H1 (cell line): ENCODE data around the gene STK32C. TPM values are rescaled to one million over a fixed set of nuclear protein-coding genes. Genes with fewer than 3 reads are reported as not detected.

Experiments used
- CTCF ChIA-PET: fragments of 300-600 bp; sonication (Branson Sonifier 250); formaldehyde crosslinking; loops from one replicate; lab custom pipeline; 2021; ENCODE audit not compliant: partially characterized antibody; lab: Charles Lee
- POLR2A ChIA-PET: fragments of 300-600 bp; sonication (Branson Sonifier 250); formaldehyde crosslinking; loops from one replicate; lab custom pipeline; 2021; ENCODE audit warnings: inconsistent platforms; ENCODE audit not compliant: partially characterized antibody; lab: Charles Lee
- DNase-seq, 2 experiments: peaks; one replicate each; pipeline versions ENCODE4 v3.0.0 to v3.0.0-alpha.2; 2010 to 2022; ENCODE audit warnings: low spot score in 2 of 2, low read depth in 1 of 2, mixed read lengths in 1 of 2
- FAIRE-seq: peaks from 2 replicates; lab custom pipeline; 2011; peaks lifted over from hg19 to GRCh38; lab: Jason Lieb, UNC
- H2AFZ ChIP-seq: 2 replicates; pipeline ENCODE4 v1.8.1; 2012; ENCODE audit warnings: low read length, inconsistent platforms
- H2AK5ac ChIP-seq: 2 replicates; pipeline ENCODE4 v1.6.1; 2013; ENCODE audit warnings: low read depth, low read length
- H2BK120ac ChIP-seq: replicated peaks from 2 replicates; pipeline ENCODE3; 2013; ENCODE audit warnings: low read depth, low read length, inconsistent platforms
- H2BK12ac ChIP-seq: 2 replicates; pipeline ENCODE4 v1.6.1; 2013; ENCODE audit warnings: low read depth, low read length
- H2BK15ac ChIP-seq: 2 replicates; pipeline ENCODE4 v1.6.1; 2013; ENCODE audit warnings: low read length
- H2BK20ac ChIP-seq: 2 replicates; pipeline ENCODE4 v1.6.1; 2013; ENCODE audit warnings: low read length
- H2BK5ac ChIP-seq: 2 replicates; pipeline ENCODE4 v1.6.1; 2013; ENCODE audit warnings: low read depth, low read length
- H3K14ac ChIP-seq: 2 replicates; pipeline ENCODE4 v1.6.1; 2013; ENCODE audit warnings: inconsistent platforms; ENCODE audit not compliant: insufficient read length
- H3K18ac ChIP-seq: 2 replicates; pipeline ENCODE4 v1.6.1; 2013; ENCODE audit warnings: low read length; ENCODE audit errors: extremely low read depth
- H3K23ac ChIP-seq: 2 replicates; pipeline ENCODE4 v1.6.1; 2013; ENCODE audit warnings: inconsistent platforms; ENCODE audit not compliant: insufficient read length
- H3K23me2 ChIP-seq: 2 replicates; pipeline ENCODE4 v1.6.1; 2013; ENCODE audit warnings: low read depth, low read length
- H3K27ac ChIP-seq: 2 replicates; pipeline ENCODE4 v1.6.1; 2011; ENCODE audit warnings: low read depth, low read length, inconsistent platforms
- H3K27me3 ChIP-seq, 4 experiments: replicated peaks in 1 of 4; 1 replicate in 1 of 4; 2 replicates in 3 of 4; pipeline versions ENCODE4 v1.6.1 to v1.8.1; 2011 to 2013; ENCODE audit warnings: low read length in 3 of 4, mild to moderate bottlenecking in 3 of 4, inconsistent platforms in 2 of 4, mixed read lengths in 2 of 4, moderate library complexity in 1 of 4; ENCODE audit not compliant: control insufficient read depth in 3 of 4, insufficient read depth in 3 of 4; ENCODE audit errors: extremely low read depth in 1 of 4
- H3K36me3 ChIP-seq, 4 experiments: 2 replicates each; pipeline versions ENCODE4 v1.6.1 to v1.8.1; 2011 to 2013; ENCODE audit warnings: mild to moderate bottlenecking in 4 of 4, low read length in 3 of 4, moderate library complexity in 2 of 4, control low read depth in 1 of 4, inconsistent platforms in 1 of 4; ENCODE audit not compliant: insufficient read depth in 4 of 4, control insufficient read depth in 2 of 4
- H3K4ac ChIP-seq: replicated peaks from 2 replicates; pipeline ENCODE3; 2013; ENCODE audit warnings: low read length, low read depth, mixed read lengths, inconsistent platforms; ENCODE audit not compliant: insufficient read length
- H3K4me1 ChIP-seq, 4 experiments: replicated peaks in 1 of 4; 1 replicate in 1 of 4; 2 replicates in 3 of 4; pipeline versions ENCODE4 v1.6.1 to v1.8.1; 2011 to 2013; ENCODE audit warnings: low read length in 3 of 4, inconsistent platforms in 2 of 4, mixed read lengths in 1 of 4; ENCODE audit not compliant: insufficient read depth in 4 of 4, control insufficient read depth in 3 of 4
- H3K4me2 ChIP-seq, 2 experiments: 2 replicates each; pipeline versions ENCODE4 v1.6.1 to v1.8.1; 2011 to 2013; ENCODE audit warnings: low read depth in 2 of 2, low read length in 2 of 2, control low read depth in 1 of 2, inconsistent platforms in 1 of 2, mild to moderate bottlenecking in 1 of 2; ENCODE audit not compliant: insufficient read depth in 1 of 2
- H3K4me3 ChIP-seq, 4 experiments: fragments of 200-600, 300-600 bp in 1 of 4; sonication (generic), shearing (Covaris generic), sonication (Bioruptor Twin) in 1 of 4; 2 replicates each; pipeline versions ENCODE4 v1.5.1 to v1.8.1; 2011 to 2016; ENCODE audit warnings: low read length in 4 of 4, low read depth in 3 of 4, control low read depth in 2 of 4, inconsistent platforms in 2 of 4, mild to moderate bottlenecking in 2 of 4, mixed read lengths in 1 of 4, moderate library complexity in 1 of 4; ENCODE audit not compliant: insufficient read depth in 2 of 4; ENCODE audit errors: extremely low read depth in 1 of 4
- H3K56ac ChIP-seq: replicated peaks from 2 replicates; pipeline ENCODE3; 2013; ENCODE audit warnings: low read depth, mild to moderate bottlenecking, mixed read lengths, low read length, inconsistent platforms; ENCODE audit not compliant: insufficient read length
- H3K79me1 ChIP-seq: 2 replicates; pipeline ENCODE4 v1.6.1; 2013; ENCODE audit warnings: low read depth, low read length, control low read depth
- H3K79me2 ChIP-seq, 2 experiments: 2 replicates each; pipeline versions ENCODE4 v1.6.1 to v1.8.1; 2012 to 2013; ENCODE audit warnings: low read length in 2 of 2, mild to moderate bottlenecking in 2 of 2, inconsistent platforms in 1 of 2; ENCODE audit not compliant: insufficient read depth in 2 of 2, control insufficient read depth in 1 of 2
- H3K9ac ChIP-seq, 4 experiments: replicated peaks in 1 of 4; 1 replicate in 1 of 4; 2 replicates in 3 of 4; pipeline versions ENCODE4 v1.6.1 to v1.8.1; 2011 to 2013; ENCODE audit warnings: low read depth in 3 of 4, low read length in 3 of 4, control low read depth in 2 of 4, mild to moderate bottlenecking in 2 of 4, moderate library complexity in 2 of 4, inconsistent platforms in 1 of 4; ENCODE audit errors: extremely low read depth in 1 of 4
- H3K9me3 ChIP-seq, 2 experiments: 2 replicates each; pipeline versions ENCODE4 v1.6.1 to v1.8.1; 2012 to 2013; ENCODE audit warnings: mild to moderate bottlenecking in 2 of 2, moderate library complexity in 2 of 2, control low read depth in 1 of 2, inconsistent platforms in 1 of 2, low read depth in 1 of 2, low read length in 1 of 2, mixed read lengths in 1 of 2; ENCODE audit not compliant: insufficient read depth in 2 of 2
- H4K20me1 ChIP-seq, 2 experiments: replicated peaks in 1 of 2; 2 replicates each; pipeline versions ENCODE3 to v1.8.1; 2011 to 2013; ENCODE audit warnings: inconsistent platforms in 2 of 2, low read length in 2 of 2, mild to moderate bottlenecking in 1 of 2; ENCODE audit not compliant: insufficient read depth in 2 of 2, control insufficient read depth in 1 of 2
- H4K5ac ChIP-seq: 2 replicates; pipeline ENCODE4 v1.6.1; 2013; ENCODE audit warnings: low read length, low read depth, mixed read lengths, inconsistent platforms; ENCODE audit not compliant: insufficient read length
- H4K8ac ChIP-seq: 2 replicates; pipeline ENCODE4 v1.8.0; 2013; ENCODE audit warnings: mild to moderate bottlenecking, moderate library complexity, low read length, inconsistent platforms; ENCODE audit not compliant: insufficient read depth; ENCODE audit errors: extremely low read depth
- H4K91ac ChIP-seq: replicated peaks from 2 replicates; pipeline ENCODE3; 2013; ENCODE audit warnings: low read length, mixed read lengths, inconsistent platforms; ENCODE audit not compliant: insufficient read length
- ATF2 ChIP-seq: IDR thresholded peaks from 2 replicates; pipeline ENCODE4 v1.6.1; 2012; ENCODE audit warnings: low read length, inconsistent platforms
- BCL11A ChIP-seq, 2 experiments: IDR thresholded peaks; one replicate each; pipeline ENCODE4 v1.6.1; 2011; ENCODE audit warnings: low read depth in 2 of 2, low read length in 2 of 2, mild to moderate bottlenecking in 2 of 2
- BRCA1 ChIP-seq: IDR thresholded peaks from 2 replicates; pipeline ENCODE4 v1.6.1; 2012; ENCODE audit warnings: low read depth, low read length, improper control_type of control experiment
- CTBP2 ChIP-seq: IDR thresholded peaks from 2 replicates; pipeline ENCODE4 v1.7.0; 2011; ENCODE audit warnings: borderline replicate concordance, mild to moderate bottlenecking, moderate library complexity, mixed read lengths, low read length; ENCODE audit not compliant: insufficient read depth, insufficient read length
- EZH2 ChIP-seq: fragments of 200-600 bp; sonication (generic); IDR thresholded peaks from 2 replicates; pipeline ENCODE4 v1.7.1; 2012; ENCODE audit warnings: low read depth, mild to moderate bottlenecking, moderate library complexity, low read length, inconsistent platforms; ENCODE audit not compliant: severe bottlenecking
- POLR2AphosphoS5 ChIP-seq: IDR thresholded peaks from 2 replicates; pipeline ENCODE4 v1.6.1; 2011; ENCODE audit warnings: low read depth, low read length
- POU5F1 ChIP-seq: IDR thresholded peaks from 2 replicates; pipeline ENCODE4 v1.6.1; 2011; ENCODE audit warnings: low read depth, mild to moderate bottlenecking, low read length, moderate library complexity
- RAD21 ChIP-seq, 2 experiments: IDR thresholded peaks in 1 of 2; conservative IDR thresholded peaks in 1 of 2; 2 replicates each; pipeline ENCODE4 v1.6.1; 2011; ENCODE audit warnings: low read depth in 2 of 2, low read length in 2 of 2, improper control_type of control experiment in 1 of 2, inconsistent platforms in 1 of 2, mild to moderate bottlenecking in 1 of 2, moderate library complexity in 1 of 2
- SIN3A ChIP-seq, 2 experiments: IDR thresholded peaks in 1 of 2; conservative IDR thresholded peaks in 1 of 2; 2 replicates each; pipeline ENCODE4 v1.6.1; 2011 to 2012; ENCODE audit warnings: low read length in 2 of 2, improper control_type of control experiment in 1 of 2, low read depth in 1 of 2, mild to moderate bottlenecking in 1 of 2
- WGBS, 2 experiments: shearing (Covaris generic) in 1 of 2; methylation state at CpG; one replicate each; pipeline versions ENCODE4 v1.1.6 to v1.1.7; 2013 to 2015; ENCODE audit warnings: low lambda C conversion rate in 2 of 2, mixed read lengths in 2 of 2, inconsistent platforms in 1 of 2, low coverage in 1 of 2, missing lambda C conversion rate in 1 of 2; ENCODE audit not compliant: insufficient replicate concordance in 2 of 2, insufficient coverage in 1 of 2, insufficient read length in 1 of 2; ENCODE audit errors: extremely low coverage in 1 of 2, missing lambda C conversion rate in 1 of 2; 5-methylcytosine and 5-hydroxymethylcytosine counted together
- polyA plus RNA-seq, 7 experiments: library from polyadenylated mRNA; depleted of rRNA in 3 of 7; stranded (reverse) in 5 of 7; unstranded in 2 of 7; fragments of >200 nt in 5 of 7; fragments of 200-250 nt in 2 of 7; gene quantifications; 1 replicate in 5 of 7; 2 replicates in 1 of 7; 4 replicates in 1 of 7; pipeline versions ENCODE4 v1.2.1 to v1.2.3, GENCODE V29; 2011 to 2013; ENCODE audit warnings: missing spikeins in 2 of 7, mixed read lengths in 2 of 7
- total RNA-seq: library from RNA; stranded (reverse); fragmentation: NEBNext Ultra II Directional; extraction: Animal tissue kit (Norgen Biotek cat#: 25700); gene quantifications from 2 replicates; pipeline ENCODE4 v1.2.1, GENCODE V29; 2021

Gene STK32C
- total and polyA plus RNA-seq, 2 of the 8 experiments (the other 6 are each of a cell fraction or from before 2014, with no cell fraction given), result 10.6 to 15.6 TPM

GRCh38 chr10:132234860-132235259, 72.9 kb downstream of the STK32C start:
- FAIRE-seq (no peak), DNase-seq (no peak)
- Histone ChIP-seq H3K4me3 (no peak overlapping the region), H2BK12ac (no peak overlapping the region), H4K91ac (no peak overlapping the region), H3K79me2 (no peaks in the 10 kb centered on the region), H3K9me3 (no peaks in the 10 kb centered on the region), H4K20me1 (peaks cover 0 to 2% of the 10 kb centered on the region in 2 experiments), H3K23me2 (no peaks in the 10 kb centered on the region), H3K4ac (no peak overlapping the region), H2BK120ac (no peak overlapping the region), H3K36me3 (no peaks in the 10 kb centered on the region), H4K5ac (no peak overlapping the region), H3K27ac (no peak overlapping the region), H3K9ac (no peak overlapping the region), H3K14ac (no peak overlapping the region), H2BK20ac (no peak overlapping the region), H3K18ac (no peak overlapping the region), H3K4me2 (no peak overlapping the region), H3K79me1 (no peaks in the 10 kb centered on the region), H2AFZ (no peak overlapping the region), H3K23ac (no peak overlapping the region), H4K8ac (no peak overlapping the region), H3K4me1 (peaks cover 0 to under 1% (median 0%) of the 10 kb centered on the region in 4 experiments; a peak in 3 of 7 replicates), H2AK5ac (no peak overlapping the region), H2BK5ac (no peak overlapping the region), H3K27me3 (no peaks in the 10 kb centered on the region; a peak in 1 of 7 replicates), H3K56ac (no peak overlapping the region), H2BK15ac (no peak overlapping the region)
- 88% methylated on average over 6 of the region's 6 CpGs; no CpG with 5 or more reads in 1 of the 2 experiments for WGBS, 2 experiments
- no peak for TF ChIP-seq BRCA1
- TF ChIP-seq BCL11A (IDR thresholded peaks at IDR 0.05; ENCODE audit: low read depth in 2 of 2, low read length in 2 of 2), result no peak
- TF ChIP-seq SIN3A (conservative IDR thresholded peaks at IDR 0.05 in 1 of 2, IDR thresholded peaks at IDR 0.05 in 1 of 2; ENCODE audit: low read depth in 1 of 2, low read length in 2 of 2), result no peak
- TF ChIP-seq ATF2, result no peak
- no peak for TF ChIP-seq POU5F1
- no peak for TF ChIP-seq RAD21 (IDR thresholded peaks at IDR 0.05 in 1 of 2, conservative IDR thresholded peaks at IDR 0.05 in 1 of 2; ENCODE audit: low read depth in 2 of 2, low read length in 2 of 2)
- TF ChIP-seq CTBP2, result no peak
- TF ChIP-seq POLR2AphosphoS5, result no peak
- TF ChIP-seq EZH2, result no peak
- ChIA-PET POLR2A (no interaction called here), CTCF (interaction anchor here (0.6 to 2.9 kb wide), 6 partner anchors 10 to 377 kb away, joined by 3 to 15 read pairs (median 5); no protein-coding TSS in a partner anchor)
